Loucy (cell line): ENCODE data around the gene CDYL.

Source experiments
- EZH2phosphoT487 ChIP-seq: fragments of 200-600 bp; IDR thresholded peaks from 2 replicates; pipeline ENCODE4 v1.6.1; 2018; ENCODE audit warnings: antibody characterized with exemption, mild to moderate bottlenecking, moderate library complexity, borderline replicate concordance
- TF ChIP-seq, protein P1 (sequence below): fragments of 200-600 bp; sonication (generic); conservative IDR thresholded peaks from 2 replicates; pipeline ENCODE4 v1.5.1; 2014; ENCODE audit warnings: mild to moderate bottlenecking, antibody characterized with exemption, low read length

DNA sequence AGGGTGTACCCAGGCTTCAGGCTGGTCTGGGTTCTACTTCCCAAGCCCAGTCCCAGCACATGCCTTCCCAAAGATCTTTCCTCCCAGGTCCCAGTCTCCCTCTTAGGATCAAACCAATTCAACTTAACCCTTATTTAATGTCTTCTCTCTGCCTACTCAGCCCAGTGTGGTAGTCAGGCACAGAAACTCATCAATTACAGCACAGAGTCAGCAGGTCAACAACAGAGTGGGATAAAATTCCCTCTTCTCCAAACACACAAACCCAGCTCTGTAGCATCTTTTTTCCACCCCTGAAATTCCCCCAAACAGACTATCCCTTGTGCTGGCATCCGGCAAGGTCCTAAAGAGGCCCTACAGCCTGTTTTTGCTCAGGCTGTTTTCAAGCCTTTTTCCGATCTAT, 47.3 kb upstream of the CDYL start:
- TF ChIP-seq, protein P1, sequence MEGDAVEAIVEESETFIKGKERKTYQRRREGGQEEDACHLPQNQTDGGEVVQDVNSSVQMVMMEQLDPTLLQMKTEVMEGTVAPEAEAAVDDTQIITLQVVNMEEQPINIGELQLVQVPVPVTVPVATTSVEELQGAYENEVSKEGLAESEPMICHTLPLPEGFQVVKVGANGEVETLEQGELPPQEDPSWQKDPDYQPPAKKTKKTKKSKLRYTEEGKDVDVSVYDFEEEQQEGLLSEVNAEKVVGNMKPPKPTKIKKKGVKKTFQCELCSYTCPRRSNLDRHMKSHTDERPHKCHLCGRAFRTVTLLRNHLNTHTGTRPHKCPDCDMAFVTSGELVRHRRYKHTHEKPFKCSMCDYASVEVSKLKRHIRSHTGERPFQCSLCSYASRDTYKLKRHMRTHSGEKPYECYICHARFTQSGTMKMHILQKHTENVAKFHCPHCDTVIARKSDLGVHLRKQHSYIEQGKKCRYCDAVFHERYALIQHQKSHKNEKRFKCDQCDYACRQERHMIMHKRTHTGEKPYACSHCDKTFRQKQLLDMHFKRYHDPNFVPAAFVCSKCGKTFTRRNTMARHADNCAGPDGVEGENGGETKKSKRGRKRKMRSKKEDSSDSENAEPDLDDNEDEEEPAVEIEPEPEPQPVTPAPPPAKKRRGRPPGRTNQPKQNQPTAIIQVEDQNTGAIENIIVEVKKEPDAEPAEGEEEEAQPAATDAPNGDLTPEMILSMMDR, result no peak
- TF ChIP-seq EZH2phosphoT487, result no peak
